ENCODE data around the gene AP2M1. TPM values are rescaled to one million over a fixed set of nuclear protein-coding genes. Genes with fewer than 3 reads are reported as not detected.

The AP2M1 gene
- total and polyA plus RNA-seq, 10 of the 15 experiments (the other 5 are each of a cell fraction or from before 2014, with no cell fraction given), result 65.6 to 356 (median 161) TPM

DNA sequence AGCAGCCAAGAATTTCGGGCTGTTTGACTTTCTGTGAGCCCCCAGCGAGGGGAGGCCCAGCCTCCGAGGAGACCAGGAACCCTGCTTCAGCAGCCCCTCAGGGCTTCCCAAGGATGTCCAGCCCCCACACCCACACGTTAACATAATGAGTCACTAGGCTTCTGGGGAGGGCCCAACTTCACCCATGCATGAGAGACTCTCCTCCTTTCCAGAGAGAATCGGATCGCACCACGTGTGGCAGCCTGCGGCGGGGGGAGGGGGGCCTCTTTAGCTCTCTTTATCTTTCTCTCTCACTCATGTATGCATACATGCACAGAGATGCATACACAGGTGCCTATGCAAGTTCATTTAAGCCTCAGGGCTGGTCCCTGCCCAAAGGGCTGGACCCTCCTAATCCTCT, 3.1 kb upstream of the AP2M1 start:
- ChIA-PET CTCF (no interaction called here), RAD21 (ENCODE audit: unreplicated experiment) (interaction anchor here (0.7 kb wide), 1 partner anchor 27 kb away, joined by 3 read pairs; no protein-coding TSS in a partner anchor), SMC1A (ENCODE audit: uncharacterized antibody, unreplicated experiment) (no interaction called here), POLR2A (interaction anchor here (2.8 kb wide), 1 partner anchor 11 kb away, joined by 16 read pairs; no protein-coding TSS in a partner anchor)
- intact Hi-C loops (cut with micrococcal nuclease; ENCODE audit: unreplicated experiment) (no loop called here), in situ Hi-C loops (cut with MboI) (no loop called here)
- no peak overlapping the region for H3K27ac ChIP-seq (ENCODE audit: control insufficient read depth, insufficient read depth)
- H3K4me3 ChIP-seq, result no peak overlapping the region
- H3K4me1 ChIP-seq (ENCODE audit: control insufficient read depth, insufficient read depth, low read length), result peaks cover 4% of the 10 kb centered on the region
- no peak overlapping the region for H3K4me2 ChIP-seq (ENCODE audit: control insufficient read depth, insufficient read depth)
- no peaks in the 10 kb centered on the region for H3K9me3 ChIP-seq (replicated peaks; ENCODE audit: control insufficient read depth, insufficient read depth, low read length)
- H3K36me3 ChIP-seq (ENCODE audit: control insufficient read depth in 2 of 2, insufficient read depth in 2 of 2, low read length in 1 of 2), result peaks cover 0 to 8% of the 10 kb centered on the region in 2 experiments; a peak in 2 of 4 replicates
- no TSS peak for BruUV-seq (replicated peaks)
- no peak overlapping the region for H3K9ac ChIP-seq (ENCODE audit: control insufficient read depth, insufficient read depth, low read length)
- TF ChIP-seq ZSCAN29 (IDR thresholded peaks at IDR 0.05) (no peak), ZNF274 (IDR thresholded peaks at IDR 0.05; ENCODE audit: insufficient read depth, insufficient read length) (no peak), NFYB (IDR thresholded peaks at IDR 0.05; ENCODE audit: insufficient read depth, low read depth, low read length) (no peak), SIN3A (IDR thresholded peaks at IDR 0.05; ENCODE audit: low read depth, low read length) (no peak), IRF4 (IDR thresholded peaks at IDR 0.05; ENCODE audit: low read depth, low read length) (no peak), POLR2A (IDR thresholded peaks at IDR 0.05; ENCODE audit: low read depth, low read length) (no peak), EP300 (IDR thresholded peaks at IDR 0.05; ENCODE audit: borderline replicate concordance in 1 of 2, control insufficient read depth in 1 of 2, low read depth in 2 of 2, low read length in 2 of 2) (no peak), BMI1 (IDR thresholded peaks at IDR 0.05; ENCODE audit: borderline replicate concordance) (no peak), KDM1A (IDR thresholded peaks at IDR 0.05; ENCODE audit: borderline replicate concordance) (no peak), EED (IDR thresholded peaks at IDR 0.05; ENCODE audit: low read depth) (no peak), CREB1 (IDR thresholded peaks at IDR 0.05; ENCODE audit: low read depth) (no peak), RBBP5 (conservative IDR thresholded peaks at IDR 0.05) (no peak), NR2F1 (conservative IDR thresholded peaks at IDR 0.05) (no peak)
- TF ChIP-seq, protein P1, sequence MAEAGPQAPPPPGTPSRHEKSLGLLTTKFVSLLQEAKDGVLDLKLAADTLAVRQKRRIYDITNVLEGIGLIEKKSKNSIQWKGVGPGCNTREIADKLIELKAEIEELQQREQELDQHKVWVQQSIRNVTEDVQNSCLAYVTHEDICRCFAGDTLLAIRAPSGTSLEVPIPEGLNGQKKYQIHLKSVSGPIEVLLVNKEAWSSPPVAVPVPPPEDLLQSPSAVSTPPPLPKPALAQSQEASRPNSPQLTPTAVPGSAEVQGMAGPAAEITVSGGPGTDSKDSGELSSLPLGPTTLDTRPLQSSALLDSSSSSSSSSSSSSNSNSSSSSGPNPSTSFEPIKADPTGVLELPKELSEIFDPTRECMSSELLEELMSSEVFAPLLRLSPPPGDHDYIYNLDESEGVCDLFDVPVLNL (IDR thresholded peaks at IDR 0.05; ENCODE audit: low read depth, low read length), result no peak
- TF ChIP-seq, protein P2, sequence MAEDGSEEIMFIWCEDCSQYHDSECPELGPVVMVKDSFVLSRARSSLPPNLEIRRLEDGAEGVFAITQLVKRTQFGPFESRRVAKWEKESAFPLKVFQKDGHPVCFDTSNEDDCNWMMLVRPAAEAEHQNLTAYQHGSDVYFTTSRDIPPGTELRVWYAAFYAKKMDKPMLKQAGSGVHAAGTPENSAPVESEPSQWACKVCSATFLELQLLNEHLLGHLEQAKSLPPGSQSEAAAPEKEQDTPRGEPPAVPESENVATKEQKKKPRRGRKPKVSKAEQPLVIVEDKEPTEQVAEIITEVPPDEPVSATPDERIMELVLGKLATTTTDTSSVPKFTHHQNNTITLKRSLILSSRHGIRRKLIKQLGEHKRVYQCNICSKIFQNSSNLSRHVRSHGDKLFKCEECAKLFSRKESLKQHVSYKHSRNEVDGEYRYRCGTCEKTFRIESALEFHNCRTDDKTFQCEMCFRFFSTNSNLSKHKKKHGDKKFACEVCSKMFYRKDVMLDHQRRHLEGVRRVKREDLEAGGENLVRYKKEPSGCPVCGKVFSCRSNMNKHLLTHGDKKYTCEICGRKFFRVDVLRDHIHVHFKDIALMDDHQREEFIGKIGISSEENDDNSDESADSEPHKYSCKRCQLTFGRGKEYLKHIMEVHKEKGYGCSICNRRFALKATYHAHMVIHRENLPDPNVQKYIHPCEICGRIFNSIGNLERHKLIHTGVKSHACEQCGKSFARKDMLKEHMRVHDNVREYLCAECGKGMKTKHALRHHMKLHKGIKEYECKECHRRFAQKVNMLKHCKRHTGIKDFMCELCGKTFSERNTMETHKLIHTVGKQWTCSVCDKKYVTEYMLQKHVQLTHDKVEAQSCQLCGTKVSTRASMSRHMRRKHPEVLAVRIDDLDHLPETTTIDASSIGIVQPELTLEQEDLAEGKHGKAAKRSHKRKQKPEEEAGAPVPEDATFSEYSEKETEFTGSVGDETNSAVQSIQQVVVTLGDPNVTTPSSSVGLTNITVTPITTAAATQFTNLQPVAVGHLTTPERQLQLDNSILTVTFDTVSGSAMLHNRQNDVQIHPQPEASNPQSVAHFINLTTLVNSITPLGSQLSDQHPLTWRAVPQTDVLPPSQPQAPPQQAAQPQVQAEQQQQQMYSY (CRISPR knock-in tag; IDR thresholded peaks at IDR 0.05), result no peak
- TF ChIP-seq, protein P3, sequence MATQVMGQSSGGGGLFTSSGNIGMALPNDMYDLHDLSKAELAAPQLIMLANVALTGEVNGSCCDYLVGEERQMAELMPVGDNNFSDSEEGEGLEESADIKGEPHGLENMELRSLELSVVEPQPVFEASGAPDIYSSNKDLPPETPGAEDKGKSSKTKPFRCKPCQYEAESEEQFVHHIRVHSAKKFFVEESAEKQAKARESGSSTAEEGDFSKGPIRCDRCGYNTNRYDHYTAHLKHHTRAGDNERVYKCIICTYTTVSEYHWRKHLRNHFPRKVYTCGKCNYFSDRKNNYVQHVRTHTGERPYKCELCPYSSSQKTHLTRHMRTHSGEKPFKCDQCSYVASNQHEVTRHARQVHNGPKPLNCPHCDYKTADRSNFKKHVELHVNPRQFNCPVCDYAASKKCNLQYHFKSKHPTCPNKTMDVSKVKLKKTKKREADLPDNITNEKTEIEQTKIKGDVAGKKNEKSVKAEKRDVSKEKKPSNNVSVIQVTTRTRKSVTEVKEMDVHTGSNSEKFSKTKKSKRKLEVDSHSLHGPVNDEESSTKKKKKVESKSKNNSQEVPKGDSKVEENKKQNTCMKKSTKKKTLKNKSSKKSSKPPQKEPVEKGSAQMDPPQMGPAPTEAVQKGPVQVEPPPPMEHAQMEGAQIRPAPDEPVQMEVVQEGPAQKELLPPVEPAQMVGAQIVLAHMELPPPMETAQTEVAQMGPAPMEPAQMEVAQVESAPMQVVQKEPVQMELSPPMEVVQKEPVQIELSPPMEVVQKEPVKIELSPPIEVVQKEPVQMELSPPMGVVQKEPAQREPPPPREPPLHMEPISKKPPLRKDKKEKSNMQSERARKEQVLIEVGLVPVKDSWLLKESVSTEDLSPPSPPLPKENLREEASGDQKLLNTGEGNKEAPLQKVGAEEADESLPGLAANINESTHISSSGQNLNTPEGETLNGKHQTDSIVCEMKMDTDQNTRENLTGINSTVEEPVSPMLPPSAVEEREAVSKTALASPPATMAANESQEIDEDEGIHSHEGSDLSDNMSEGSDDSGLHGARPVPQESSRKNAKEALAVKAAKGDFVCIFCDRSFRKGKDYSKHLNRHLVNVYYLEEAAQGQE (IDR thresholded peaks at IDR 0.05; ENCODE audit: low read depth, low read length), result no peak
- TF ChIP-seq, protein P4, sequence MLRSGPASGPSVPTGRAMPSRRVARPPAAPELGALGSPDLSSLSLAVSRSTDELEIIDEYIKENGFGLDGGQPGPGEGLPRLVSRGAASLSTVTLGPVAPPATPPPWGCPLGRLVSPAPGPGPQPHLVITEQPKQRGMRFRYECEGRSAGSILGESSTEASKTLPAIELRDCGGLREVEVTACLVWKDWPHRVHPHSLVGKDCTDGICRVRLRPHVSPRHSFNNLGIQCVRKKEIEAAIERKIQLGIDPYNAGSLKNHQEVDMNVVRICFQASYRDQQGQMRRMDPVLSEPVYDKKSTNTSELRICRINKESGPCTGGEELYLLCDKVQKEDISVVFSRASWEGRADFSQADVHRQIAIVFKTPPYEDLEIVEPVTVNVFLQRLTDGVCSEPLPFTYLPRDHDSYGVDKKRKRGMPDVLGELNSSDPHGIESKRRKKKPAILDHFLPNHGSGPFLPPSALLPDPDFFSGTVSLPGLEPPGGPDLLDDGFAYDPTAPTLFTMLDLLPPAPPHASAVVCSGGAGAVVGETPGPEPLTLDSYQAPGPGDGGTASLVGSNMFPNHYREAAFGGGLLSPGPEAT (IDR thresholded peaks at IDR 0.05; ENCODE audit: low read depth), result no peak
- DNase-seq (ENCODE audit: low read depth, low spot score) (no peak), FAIRE-seq (no peak), ATAC-seq (no peak)
- peaks cover 19% of the 10 kb centered on the region for H3K79me2 ChIP-seq (ENCODE audit: control insufficient read depth, insufficient read depth, low read length)
- no peaks in the 10 kb centered on the region for H3K27me3 ChIP-seq (replicated peaks in 1 of 2; ENCODE audit: control insufficient read depth in 2 of 2, insufficient read depth in 2 of 2, low read length in 1 of 2)
- H2AFZ ChIP-seq (ENCODE audit: control insufficient read depth, low read depth, low read length), result no peak overlapping the region
- H4K20me1 ChIP-seq (ENCODE audit: control insufficient read depth, insufficient read depth), result no peaks in the 10 kb centered on the region
- 30% methylated on average over 9 of the region's 9 CpGs for WGBS (ENCODE audit: insufficient coverage, insufficient replicate concordance, low lambda C conversion rate, missing lambda C conversion rate)

All from GM12878 (cell line).